ENCODE measurements around the gene NAPG.

DNA sequence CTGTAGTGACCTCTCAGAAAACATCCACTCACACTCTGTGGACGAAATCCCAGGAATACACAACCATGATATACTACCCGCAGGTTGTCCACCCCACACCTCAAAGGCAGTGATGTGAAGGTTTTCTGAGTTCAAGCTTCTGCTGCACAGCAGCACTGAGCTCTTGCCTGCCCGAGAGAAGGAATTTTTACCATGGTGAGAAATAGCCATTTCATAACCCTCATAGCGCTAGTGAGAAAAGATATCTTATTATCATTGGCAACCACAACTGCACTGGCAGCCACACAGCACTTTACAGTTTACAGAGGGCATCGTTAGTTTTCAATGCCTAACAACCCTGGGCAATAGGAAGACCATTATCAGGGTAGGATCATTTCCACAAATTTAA is 36.9 kb downstream of the NAPG start:
- TF ChIP-seq POLR2AphosphoS5 (IDR thresholded peaks at IDR 0.05; ENCODE audit: insufficient read depth, low read depth, low read length) (no peak), EZH2 (IDR thresholded peaks at IDR 0.05; ENCODE audit: borderline replicate concordance, low read depth, low read length, severe bottlenecking) (no peak), POLR2A (IDR thresholded peaks at IDR 0.05; ENCODE audit: low read depth, low read length) (no peak), JUN (IDR thresholded peaks at IDR 0.05; ENCODE audit: borderline replicate concordance, insufficient read depth, insufficient read length, low read depth) (no peak)
- TF ChIP-seq, protein P1, sequence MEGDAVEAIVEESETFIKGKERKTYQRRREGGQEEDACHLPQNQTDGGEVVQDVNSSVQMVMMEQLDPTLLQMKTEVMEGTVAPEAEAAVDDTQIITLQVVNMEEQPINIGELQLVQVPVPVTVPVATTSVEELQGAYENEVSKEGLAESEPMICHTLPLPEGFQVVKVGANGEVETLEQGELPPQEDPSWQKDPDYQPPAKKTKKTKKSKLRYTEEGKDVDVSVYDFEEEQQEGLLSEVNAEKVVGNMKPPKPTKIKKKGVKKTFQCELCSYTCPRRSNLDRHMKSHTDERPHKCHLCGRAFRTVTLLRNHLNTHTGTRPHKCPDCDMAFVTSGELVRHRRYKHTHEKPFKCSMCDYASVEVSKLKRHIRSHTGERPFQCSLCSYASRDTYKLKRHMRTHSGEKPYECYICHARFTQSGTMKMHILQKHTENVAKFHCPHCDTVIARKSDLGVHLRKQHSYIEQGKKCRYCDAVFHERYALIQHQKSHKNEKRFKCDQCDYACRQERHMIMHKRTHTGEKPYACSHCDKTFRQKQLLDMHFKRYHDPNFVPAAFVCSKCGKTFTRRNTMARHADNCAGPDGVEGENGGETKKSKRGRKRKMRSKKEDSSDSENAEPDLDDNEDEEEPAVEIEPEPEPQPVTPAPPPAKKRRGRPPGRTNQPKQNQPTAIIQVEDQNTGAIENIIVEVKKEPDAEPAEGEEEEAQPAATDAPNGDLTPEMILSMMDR (IDR thresholded peaks at IDR 0.05; ENCODE audit: extremely low read depth in 1 of 2, insufficient read depth in 1 of 2, low read depth in 1 of 2, low read length in 2 of 2), result no peak
- TF ChIP-seq, protein P2, sequence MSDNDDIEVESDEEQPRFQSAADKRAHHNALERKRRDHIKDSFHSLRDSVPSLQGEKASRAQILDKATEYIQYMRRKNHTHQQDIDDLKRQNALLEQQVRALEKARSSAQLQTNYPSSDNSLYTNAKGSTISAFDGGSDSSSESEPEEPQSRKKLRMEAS (IDR thresholded peaks at IDR 0.05; ENCODE audit: insufficient read depth, insufficient read length), result no peak
